ENCODE data around the gene MRTFB.
A peak's percentile ranks its signal among the peaks of the same experiment; 100 is the strongest.

The MRTFB gene

DNA sequence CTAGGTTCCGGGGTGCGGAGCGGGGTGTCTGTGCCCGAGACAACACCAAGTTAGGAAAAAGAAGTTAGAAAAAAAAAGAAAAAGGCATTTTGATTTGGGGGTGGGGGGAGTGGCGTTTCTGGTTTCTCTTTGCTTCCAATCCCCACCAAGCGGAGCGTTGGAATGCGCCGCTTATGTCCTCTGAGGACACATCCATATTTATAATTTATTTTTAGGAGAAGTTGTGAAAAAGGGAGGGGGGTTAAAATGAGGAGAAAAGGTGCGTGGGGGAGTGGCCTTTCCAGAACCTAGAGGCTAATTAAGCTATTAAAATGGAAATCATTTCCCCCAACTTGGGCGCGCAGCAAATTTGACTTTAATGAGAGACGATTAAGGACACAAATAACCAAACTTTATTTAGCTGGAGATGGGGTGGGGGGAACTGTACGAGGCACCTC lies 232.1 kb downstream of the MRTFB start:
- H3K36me3 ChIP-seq (ENCODE audit: insufficient read depth, low read length) = no peaks in the 10 kb centered on the region
- 0 out of 2 replicates have a peak, but pooled peaks cover 12% of the 10 kb centered on the region for H4K20me1 ChIP-seq (ENCODE audit: insufficient read depth, low read length)
- H3K9me3 ChIP-seq (ENCODE audit: insufficient read depth, low read length, severe bottlenecking) = no peaks in the 10 kb centered on the region
- peak overlapping the region; percentile 72 to 85; a peak in 3 of 4 replicates for H3K4me3 ChIP-seq (ENCODE audit: low read depth in 1 of 2, low read length in 2 of 2)
- H2AFZ ChIP-seq (ENCODE audit: low read depth, low read length) = peak overlapping the region; percentile 71
- no peaks in the 10 kb centered on the region; the same call in 1 of the 2 replicates for H3K79me2 ChIP-seq (ENCODE audit: insufficient read depth, low read length)
- H3K4me1 ChIP-seq (ENCODE audit: insufficient read depth, low read length) = peaks cover 43% of the 10 kb centered on the region
- ATAC-seq (ENCODE audit: insufficient read depth, low read depth) (no peak), DNase-seq (no peak)
- H3K27ac ChIP-seq (ENCODE audit: low read length) = no peak overlapping the region
- H3K9ac ChIP-seq (ENCODE audit: low read depth, low read length) = peak overlapping the region; percentile 91
- TF ChIP-seq, protein P1, sequence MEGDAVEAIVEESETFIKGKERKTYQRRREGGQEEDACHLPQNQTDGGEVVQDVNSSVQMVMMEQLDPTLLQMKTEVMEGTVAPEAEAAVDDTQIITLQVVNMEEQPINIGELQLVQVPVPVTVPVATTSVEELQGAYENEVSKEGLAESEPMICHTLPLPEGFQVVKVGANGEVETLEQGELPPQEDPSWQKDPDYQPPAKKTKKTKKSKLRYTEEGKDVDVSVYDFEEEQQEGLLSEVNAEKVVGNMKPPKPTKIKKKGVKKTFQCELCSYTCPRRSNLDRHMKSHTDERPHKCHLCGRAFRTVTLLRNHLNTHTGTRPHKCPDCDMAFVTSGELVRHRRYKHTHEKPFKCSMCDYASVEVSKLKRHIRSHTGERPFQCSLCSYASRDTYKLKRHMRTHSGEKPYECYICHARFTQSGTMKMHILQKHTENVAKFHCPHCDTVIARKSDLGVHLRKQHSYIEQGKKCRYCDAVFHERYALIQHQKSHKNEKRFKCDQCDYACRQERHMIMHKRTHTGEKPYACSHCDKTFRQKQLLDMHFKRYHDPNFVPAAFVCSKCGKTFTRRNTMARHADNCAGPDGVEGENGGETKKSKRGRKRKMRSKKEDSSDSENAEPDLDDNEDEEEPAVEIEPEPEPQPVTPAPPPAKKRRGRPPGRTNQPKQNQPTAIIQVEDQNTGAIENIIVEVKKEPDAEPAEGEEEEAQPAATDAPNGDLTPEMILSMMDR (IDR thresholded peaks at IDR 0.05; ENCODE audit: borderline replicate concordance, extremely low read depth, low read length, poor library complexity, severe bottlenecking) = no peak
- no peak for TF ChIP-seq EZH2 (IDR thresholded peaks at IDR 0.05; ENCODE audit: borderline replicate concordance, low read depth, low read length, severe bottlenecking)
- peak overlapping the region; percentile 97 for H3K4me2 ChIP-seq (ENCODE audit: insufficient read depth, low read length)
- H3K27me3 ChIP-seq (ENCODE audit: insufficient read depth, low read length, poor library complexity) = peaks cover 23% of the 10 kb centered on the region

DNA sequence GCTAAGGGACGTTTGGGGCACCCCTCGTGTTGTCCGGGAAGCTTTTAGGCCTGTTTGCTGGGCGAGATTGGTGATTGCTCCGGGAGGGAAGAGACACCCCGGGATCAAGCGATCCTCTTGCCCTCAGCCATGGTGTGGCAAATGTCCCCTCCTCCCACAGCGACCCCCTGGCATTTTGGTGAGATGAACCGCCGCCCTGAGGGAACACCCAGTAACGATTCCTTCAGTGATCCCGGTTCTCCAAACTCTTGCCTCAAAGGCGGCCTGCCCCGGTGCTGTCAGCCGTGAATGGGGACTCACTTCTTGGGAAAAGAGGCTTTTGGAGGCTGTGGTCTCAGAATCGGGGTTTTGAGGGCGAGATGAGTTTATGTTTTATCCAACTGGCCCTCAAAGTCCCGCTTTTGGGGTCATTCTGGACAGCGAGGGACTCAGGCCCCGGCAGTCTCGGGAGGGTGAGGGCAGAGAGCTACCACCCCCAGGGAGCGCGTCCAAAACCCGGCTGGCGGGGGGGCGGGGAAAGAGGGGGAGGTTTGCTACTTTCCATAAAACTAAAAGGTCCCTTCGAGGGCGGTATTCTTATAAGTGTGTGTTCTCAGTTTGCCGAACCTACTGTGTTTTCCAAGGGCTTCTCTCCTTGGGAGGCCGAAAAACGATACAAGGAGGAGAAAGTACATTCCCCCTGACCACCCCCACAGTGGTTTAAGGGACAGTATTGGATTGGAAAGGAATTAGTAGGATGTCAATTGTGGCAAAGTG lies 232.7 kb downstream of the MRTFB start:
- Histone ChIP-seq H4K20me1 (ENCODE audit: insufficient read depth, low read length) (0 out of 2 replicates have a peak, but pooled peaks cover 12% of the 10 kb centered on the region), H3K36me3 (ENCODE audit: insufficient read depth, low read length) (no peaks in the 10 kb centered on the region), H3K4me2 (ENCODE audit: insufficient read depth, low read length) (peak overlapping the region; percentile 97), H2AFZ (ENCODE audit: low read depth, low read length) (no peak overlapping the region), H3K4me1 (ENCODE audit: insufficient read depth, low read length) (peaks cover 49% of the 10 kb centered on the region), H3K27me3 (ENCODE audit: insufficient read depth, low read length, poor library complexity) (peaks cover 23% of the 10 kb centered on the region), H3K27ac (ENCODE audit: low read length) (no peak overlapping the region), H3K9me3 (ENCODE audit: insufficient read depth, low read length, severe bottlenecking) (no peaks in the 10 kb centered on the region), H3K79me2 (ENCODE audit: insufficient read depth, low read length) (no peaks in the 10 kb centered on the region; the same call in 1 of the 2 replicates), H3K9ac (ENCODE audit: low read depth, low read length) (peak overlapping the region; percentile 91; the same call in 1 of the 2 replicates), H3K4me3 (ENCODE audit: low read depth in 1 of 2, low read length in 2 of 2) (peak overlapping the region in 1 of 2 experiments; percentile 85; a peak in 2 of 4 replicates)
- ATAC-seq (ENCODE audit: insufficient read depth, low read depth) (no peak), DNase-seq (no peak)
- no peak for TF ChIP-seq EZH2 (IDR thresholded peaks at IDR 0.05; ENCODE audit: borderline replicate concordance, low read depth, low read length, severe bottlenecking)
- TF ChIP-seq, protein P1 (IDR thresholded peaks at IDR 0.05; ENCODE audit: borderline replicate concordance, extremely low read depth, low read length, poor library complexity, severe bottlenecking) = no peak

DNA sequence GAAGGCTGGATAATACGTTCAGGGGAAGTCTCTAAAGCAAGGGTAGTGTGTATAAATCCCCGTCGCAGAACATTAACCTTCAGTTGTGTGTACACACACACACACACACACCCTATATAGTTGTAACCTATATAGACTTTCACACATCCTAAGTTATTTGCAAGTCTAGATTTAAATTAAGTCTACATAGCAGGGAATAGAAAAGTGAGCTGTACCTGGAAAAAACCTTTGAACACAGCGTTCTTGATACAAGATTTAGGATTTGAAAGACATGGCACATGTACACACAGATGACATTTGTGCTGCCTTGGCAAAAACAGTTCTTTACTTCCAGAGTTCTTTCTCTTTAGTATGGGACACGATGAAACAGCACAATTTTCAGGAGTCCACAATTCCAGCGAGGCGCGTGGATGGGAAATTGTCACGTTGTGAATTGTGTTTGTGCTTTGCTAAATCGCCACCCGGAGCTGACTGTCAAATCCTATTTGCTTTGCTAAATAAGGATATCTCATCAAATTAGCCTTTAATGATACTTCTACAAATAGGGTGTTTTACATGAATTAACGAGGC lies 233.9 kb downstream of the MRTFB start:
- Histone ChIP-seq H3K4me1 (ENCODE audit: insufficient read depth, low read length) (peaks cover 60% of the 10 kb centered on the region), H3K36me3 (ENCODE audit: insufficient read depth, low read length) (no peaks in the 10 kb centered on the region), H3K9ac (ENCODE audit: low read depth, low read length) (no peak overlapping the region), H3K9me3 (ENCODE audit: insufficient read depth, low read length, severe bottlenecking) (no peaks in the 10 kb centered on the region), H3K27me3 (ENCODE audit: insufficient read depth, low read length, poor library complexity) (peaks cover 23% of the 10 kb centered on the region), H2AFZ (ENCODE audit: low read depth, low read length) (no peak overlapping the region), H3K79me2 (ENCODE audit: insufficient read depth, low read length) (no peaks in the 10 kb centered on the region; the same call in 1 of the 2 replicates), H4K20me1 (ENCODE audit: insufficient read depth, low read length) (0 out of 2 replicates have a peak, but pooled peaks cover 12% of the 10 kb centered on the region), H3K4me3 (ENCODE audit: low read depth in 1 of 2, low read length in 2 of 2) (no peak overlapping the region), H3K27ac (ENCODE audit: low read length) (no peak overlapping the region), H3K4me2 (ENCODE audit: insufficient read depth, low read length) (no peak overlapping the region)
- no peak for DNase-seq
- no peak for ATAC-seq (ENCODE audit: insufficient read depth, low read depth)
- TF ChIP-seq, protein P1 (IDR thresholded peaks at IDR 0.05; ENCODE audit: borderline replicate concordance, extremely low read depth, low read length, poor library complexity, severe bottlenecking) = no peak
- TF ChIP-seq EZH2 (IDR thresholded peaks at IDR 0.05; ENCODE audit: borderline replicate concordance, low read depth, low read length, severe bottlenecking) = no peak
